ENCODE data around the gene DLG1. TPM values are rescaled to one million over a fixed set of nuclear protein-coding genes. Genes with fewer than 3 reads are reported as not detected.

Gene DLG1
- polyA plus RNA-seq, 1 donor from 2014 or later, result 43.9 TPM

GRCh38 chr3:197260491-197261163 lies 37.8 kb downstream of the DLG1 start:
- H3K27ac ChIP-seq (ENCODE audit: low read length), result no peak overlapping the region
- no peaks in the 10 kb centered on the region for H4K20me1 ChIP-seq (ENCODE audit: insufficient read depth)
- H3K36me3 ChIP-seq (ENCODE audit: insufficient read depth, low read length), result no peaks in the 10 kb centered on the region

DNA sequence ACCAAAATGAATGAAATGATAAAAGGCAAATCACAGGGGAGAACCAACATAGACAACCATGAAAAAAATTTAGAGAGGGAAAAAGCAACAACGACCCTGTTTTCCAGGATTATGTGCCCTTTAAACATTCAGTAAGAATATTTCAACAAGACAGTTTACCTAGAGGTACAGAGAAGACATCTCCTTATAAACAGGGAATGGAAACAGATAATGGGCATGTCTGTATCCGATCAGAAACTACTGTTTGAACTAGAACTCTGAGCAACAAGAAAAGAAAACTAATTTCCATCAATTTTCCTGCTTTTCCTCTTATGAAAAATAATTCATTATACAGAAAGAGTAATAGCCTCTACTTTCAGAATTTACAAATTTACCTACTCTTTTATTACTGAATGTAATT lies 39.3 kb downstream of the DLG1 start:
- Histone ChIP-seq H3K9me2 (ENCODE audit: insufficient read depth, low read length) (no peaks in the 10 kb centered on the region), H3F3A (ENCODE audit: insufficient read depth, low read length, poor library complexity, severe bottlenecking) (no peaks in the 10 kb centered on the region), H3K4me3 (ENCODE audit: low read length) (peak overlapping the region; percentile 53), H3K36me3 (ENCODE audit: insufficient read depth, low read length) (no peaks in the 10 kb centered on the region), H3K79me2 (replicated peaks; ENCODE audit: insufficient read depth, low read length) (peaks cover 36% of the 10 kb centered on the region), H4K20me1 (ENCODE audit: insufficient read depth) (no peaks in the 10 kb centered on the region), H3K27ac (ENCODE audit: low read length) (no peak overlapping the region), H3K9me3 (ENCODE audit: low read length) (no peaks in the 10 kb centered on the region), H3K4me2 (ENCODE audit: low read length) (peak overlapping the region; percentile 21), H2AFZ (ENCODE audit: low read depth, low read length) (no peak overlapping the region), H3K9ac (ENCODE audit: low read length) (no peak overlapping the region), H3K27me3 (ENCODE audit: insufficient read depth, low read depth, low read length) (no peaks in the 10 kb centered on the region)
- TF ChIP-seq, protein P1, sequence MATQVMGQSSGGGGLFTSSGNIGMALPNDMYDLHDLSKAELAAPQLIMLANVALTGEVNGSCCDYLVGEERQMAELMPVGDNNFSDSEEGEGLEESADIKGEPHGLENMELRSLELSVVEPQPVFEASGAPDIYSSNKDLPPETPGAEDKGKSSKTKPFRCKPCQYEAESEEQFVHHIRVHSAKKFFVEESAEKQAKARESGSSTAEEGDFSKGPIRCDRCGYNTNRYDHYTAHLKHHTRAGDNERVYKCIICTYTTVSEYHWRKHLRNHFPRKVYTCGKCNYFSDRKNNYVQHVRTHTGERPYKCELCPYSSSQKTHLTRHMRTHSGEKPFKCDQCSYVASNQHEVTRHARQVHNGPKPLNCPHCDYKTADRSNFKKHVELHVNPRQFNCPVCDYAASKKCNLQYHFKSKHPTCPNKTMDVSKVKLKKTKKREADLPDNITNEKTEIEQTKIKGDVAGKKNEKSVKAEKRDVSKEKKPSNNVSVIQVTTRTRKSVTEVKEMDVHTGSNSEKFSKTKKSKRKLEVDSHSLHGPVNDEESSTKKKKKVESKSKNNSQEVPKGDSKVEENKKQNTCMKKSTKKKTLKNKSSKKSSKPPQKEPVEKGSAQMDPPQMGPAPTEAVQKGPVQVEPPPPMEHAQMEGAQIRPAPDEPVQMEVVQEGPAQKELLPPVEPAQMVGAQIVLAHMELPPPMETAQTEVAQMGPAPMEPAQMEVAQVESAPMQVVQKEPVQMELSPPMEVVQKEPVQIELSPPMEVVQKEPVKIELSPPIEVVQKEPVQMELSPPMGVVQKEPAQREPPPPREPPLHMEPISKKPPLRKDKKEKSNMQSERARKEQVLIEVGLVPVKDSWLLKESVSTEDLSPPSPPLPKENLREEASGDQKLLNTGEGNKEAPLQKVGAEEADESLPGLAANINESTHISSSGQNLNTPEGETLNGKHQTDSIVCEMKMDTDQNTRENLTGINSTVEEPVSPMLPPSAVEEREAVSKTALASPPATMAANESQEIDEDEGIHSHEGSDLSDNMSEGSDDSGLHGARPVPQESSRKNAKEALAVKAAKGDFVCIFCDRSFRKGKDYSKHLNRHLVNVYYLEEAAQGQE (IDR thresholded peaks at IDR 0.05; ENCODE audit: borderline replicate concordance), result no peak
- TF ChIP-seq MXI1 (conservative IDR thresholded peaks at IDR 0.05; ENCODE audit: poor library complexity, severe bottlenecking) (no peak), RAD21 (conservative IDR thresholded peaks at IDR 0.05) (no peak), POLR2AphosphoS5 (IDR thresholded peaks at IDR 0.05) (no peak), TAF1 (IDR thresholded peaks at IDR 0.05; ENCODE audit: low read depth) (no peak), EZH2 (IDR thresholded peaks at IDR 0.05; ENCODE audit: borderline replicate concordance, insufficient read depth, low read length, poor library complexity, severe bottlenecking) (no peak)
- TF ChIP-seq, protein P2, sequence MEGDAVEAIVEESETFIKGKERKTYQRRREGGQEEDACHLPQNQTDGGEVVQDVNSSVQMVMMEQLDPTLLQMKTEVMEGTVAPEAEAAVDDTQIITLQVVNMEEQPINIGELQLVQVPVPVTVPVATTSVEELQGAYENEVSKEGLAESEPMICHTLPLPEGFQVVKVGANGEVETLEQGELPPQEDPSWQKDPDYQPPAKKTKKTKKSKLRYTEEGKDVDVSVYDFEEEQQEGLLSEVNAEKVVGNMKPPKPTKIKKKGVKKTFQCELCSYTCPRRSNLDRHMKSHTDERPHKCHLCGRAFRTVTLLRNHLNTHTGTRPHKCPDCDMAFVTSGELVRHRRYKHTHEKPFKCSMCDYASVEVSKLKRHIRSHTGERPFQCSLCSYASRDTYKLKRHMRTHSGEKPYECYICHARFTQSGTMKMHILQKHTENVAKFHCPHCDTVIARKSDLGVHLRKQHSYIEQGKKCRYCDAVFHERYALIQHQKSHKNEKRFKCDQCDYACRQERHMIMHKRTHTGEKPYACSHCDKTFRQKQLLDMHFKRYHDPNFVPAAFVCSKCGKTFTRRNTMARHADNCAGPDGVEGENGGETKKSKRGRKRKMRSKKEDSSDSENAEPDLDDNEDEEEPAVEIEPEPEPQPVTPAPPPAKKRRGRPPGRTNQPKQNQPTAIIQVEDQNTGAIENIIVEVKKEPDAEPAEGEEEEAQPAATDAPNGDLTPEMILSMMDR (IDR thresholded peaks at IDR 0.05; ENCODE audit: poor library complexity, severe bottlenecking), result no peak

More at GRCh38 chr3:197260491-197261163, 37.8 kb downstream of the DLG1 start:
- Histone ChIP-seq H3K79me2 (replicated peaks; ENCODE audit: insufficient read depth, low read length) (peaks cover 24% of the 10 kb centered on the region), H2AFZ (ENCODE audit: low read depth, low read length) (no peak overlapping the region), H3K4me3 (ENCODE audit: low read length) (peak overlapping the region; percentile 53), H3F3A (ENCODE audit: insufficient read depth, low read length, poor library complexity, severe bottlenecking) (no peaks in the 10 kb centered on the region), H3K9me2 (ENCODE audit: insufficient read depth, low read length) (no peaks in the 10 kb centered on the region), H3K4me2 (ENCODE audit: low read length) (peak overlapping the region; percentile 21), H3K9me3 (ENCODE audit: low read length) (no peaks in the 10 kb centered on the region), H3K27me3 (ENCODE audit: insufficient read depth, low read depth, low read length) (no peaks in the 10 kb centered on the region), H3K9ac (ENCODE audit: low read length) (peak overlapping the region; percentile 17)
- TF ChIP-seq POLR2AphosphoS5 (IDR thresholded peaks at IDR 0.05) (no peak), MXI1 (conservative IDR thresholded peaks at IDR 0.05; ENCODE audit: poor library complexity, severe bottlenecking) (no peak), EP300 (conservative IDR thresholded peaks at IDR 0.05; ENCODE audit: poor library complexity, severe bottlenecking) (no peak), TAF1 (IDR thresholded peaks at IDR 0.05; ENCODE audit: low read depth) (no peak), RAD21 (conservative IDR thresholded peaks at IDR 0.05) (no peak), SMC3 (conservative IDR thresholded peaks at IDR 0.05; ENCODE audit: poor library complexity) (no peak), EZH2 (IDR thresholded peaks at IDR 0.05; ENCODE audit: borderline replicate concordance, insufficient read depth, low read length, poor library complexity, severe bottlenecking) (no peak)
- TF ChIP-seq, protein P2 (IDR thresholded peaks at IDR 0.05; ENCODE audit: poor library complexity, severe bottlenecking), result no peak
- TF ChIP-seq, protein P1 (IDR thresholded peaks at IDR 0.05; ENCODE audit: borderline replicate concordance), result no peak

All from neural cell (in vitro differentiated cells).